Neural cell (in vitro differentiated cells): ENCODE results near the gene DDX41. TPM values are rescaled to one million over a fixed set of nuclear protein-coding genes. Genes with fewer than 3 reads are reported as not detected.

Source experiments
- H2AFZ ChIP-seq: fragments of 200-600, 300-800 bp; sonication (generic), shearing (Covaris generic); 2 replicates; pipeline ENCODE4 v1.6.0; 2014; ENCODE audit warnings: low read depth, mild to moderate bottlenecking, antibody characterized with exemption, low read length, moderate library complexity
- H3F3A ChIP-seq: fragments of 200-600 bp; shearing (Covaris generic); 2 replicates; pipeline ENCODE4 v1.6.1; 2016; ENCODE audit warnings: mild to moderate bottlenecking, moderate library complexity, mixed read lengths, antibody characterized with exemption, low read length; ENCODE audit not compliant: insufficient read depth, poor library complexity, severe bottlenecking
- H3K27ac ChIP-seq: fragments of 200-600, 300-800 bp; sonication (generic), shearing (Covaris generic); 2 replicates; pipeline ENCODE4 v1.5.1; 2014; ENCODE audit warnings: mild to moderate bottlenecking, low read length, moderate library complexity
- H3K27me3 ChIP-seq: fragments of 300-800, 200-600 bp; sonication (generic), shearing (Covaris generic); 2 replicates; pipeline ENCODE4 v1.6.0; 2014; ENCODE audit warnings: mild to moderate bottlenecking, low read depth, low read length, moderate library complexity; ENCODE audit not compliant: insufficient read depth
- H3K36me3 ChIP-seq: fragments of 300-800, 200-600 bp; sonication (generic), shearing (Covaris generic); 2 replicates; pipeline ENCODE4 v1.5.1; 2014; ENCODE audit warnings: mild to moderate bottlenecking, antibody characterized with exemption, low read length, moderate library complexity; ENCODE audit not compliant: insufficient read depth
- H3K4me2 ChIP-seq: fragments of 300-800, 200-600 bp; sonication (generic), shearing (Covaris generic); 2 replicates; pipeline ENCODE4 v1.6.0; 2014; ENCODE audit warnings: mild to moderate bottlenecking, low read length
- H3K4me3 ChIP-seq: fragments of 300-800, 200-600 bp; sonication (generic), shearing (Covaris generic); 2 replicates; pipeline ENCODE4 v1.5.1; 2014; ENCODE audit warnings: mild to moderate bottlenecking, low read length, moderate library complexity
- H3K79me2 ChIP-seq: fragments of 200-600 bp; shearing (Covaris generic); replicated peaks from 2 replicates; pipeline ENCODE4 v1.6.0; 2014; ENCODE audit warnings: mild to moderate bottlenecking, low read length, moderate library complexity; ENCODE audit not compliant: insufficient read depth
- H3K9ac ChIP-seq: fragments of 300-800, 200-600 bp; sonication (generic), shearing (Covaris generic); 2 replicates; pipeline ENCODE4 v1.6.1; 2016; ENCODE audit warnings: mild to moderate bottlenecking, low read length, mixed read lengths
- H3K9me2 ChIP-seq: fragments of 200-600 bp; shearing (Covaris generic); 2 replicates; pipeline ENCODE4 v1.6.1; 2016; ENCODE audit warnings: mild to moderate bottlenecking, low read length, mixed read lengths; ENCODE audit not compliant: insufficient read depth
- H3K9me3 ChIP-seq: fragments of 200-600, 300-800 bp; sonication (generic), shearing (Covaris generic); 2 replicates; pipeline ENCODE4 v1.6.1; 2016; ENCODE audit warnings: mild to moderate bottlenecking, mixed run types, low read length, moderate library complexity, mixed read lengths
- H4K20me1 ChIP-seq: fragments of 200-600 bp; shearing (Covaris generic); 2 replicates; pipeline ENCODE4 v1.6.1; 2016; ENCODE audit warnings: mild to moderate bottlenecking, mixed run types; ENCODE audit not compliant: insufficient read depth
- CTCF ChIP-seq: fragments of 450-650 bp; IDR thresholded peaks from 2 replicates; pipeline ENCODE4 v1.5.1; 2014; ENCODE audit warnings: antibody characterized with exemption, mild to moderate bottlenecking, moderate library complexity; ENCODE audit not compliant: poor library complexity, severe bottlenecking
- EP300 ChIP-seq: fragments of 450-650 bp; conservative IDR thresholded peaks from 2 replicates; pipeline ENCODE4 v1.6.1; 2014; ENCODE audit warnings: antibody characterized with exemption, mild to moderate bottlenecking, moderate library complexity; ENCODE audit not compliant: poor library complexity, severe bottlenecking
- EZH2 ChIP-seq: fragments of 200-600, 300-800 bp; shearing (Covaris generic), sonication (generic); IDR thresholded peaks from 2 replicates; pipeline ENCODE4 v1.6.1; 2014; ENCODE audit warnings: antibody characterized with exemption, low read length, borderline replicate concordance, mild to moderate bottlenecking; ENCODE audit not compliant: insufficient read depth, poor library complexity, severe bottlenecking
- MXI1 ChIP-seq: fragments of 450-650 bp; conservative IDR thresholded peaks from 2 replicates; pipeline ENCODE4 v1.6.1; 2014; ENCODE audit warnings: antibody characterized with exemption, mild to moderate bottlenecking; ENCODE audit not compliant: poor library complexity, severe bottlenecking
- POLR2AphosphoS5 ChIP-seq: IDR thresholded peaks from 2 replicates; pipeline ENCODE4 v1.6.1; 2012
- RAD21 ChIP-seq: fragments of 450-650 bp; conservative IDR thresholded peaks from 2 replicates; pipeline ENCODE4 v1.6.1; 2014; ENCODE audit warnings: antibody characterized with exemption, mild to moderate bottlenecking, moderate library complexity
- REST ChIP-seq: IDR thresholded peaks from 2 replicates; pipeline ENCODE4 v1.6.1; 2012; ENCODE audit warnings: borderline replicate concordance
- SMC3 ChIP-seq: fragments of 450-650 bp; conservative IDR thresholded peaks from 2 replicates; pipeline ENCODE4 v1.6.1; 2014; ENCODE audit warnings: antibody characterized with exemption, mild to moderate bottlenecking, moderate library complexity; ENCODE audit not compliant: poor library complexity
- TAF1 ChIP-seq: IDR thresholded peaks from 2 replicates; pipeline ENCODE4 v1.6.1; 2012; ENCODE audit warnings: low read depth
- polyA plus RNA-seq: library from polyadenylated mRNA; depleted of rRNA; stranded (reverse); fragments of >200 nt; gene quantifications from 2 replicates; pipeline ENCODE4 v1.2.3, GENCODE V29; 2014

The DDX41 gene
- polyA plus RNA-seq, 1 donor from 2014 or later = 113 TPM

GRCh38 chr5:177469750-177470525 lies 46.8 kb downstream of the DDX41 start:
- Histone ChIP-seq H3K36me3 (peaks cover 14% of the 10 kb centered on the region), H3K27me3 (no peaks in the 10 kb centered on the region), H3K9me3 (no peaks in the 10 kb centered on the region), H3K4me3 (peak overlapping the region; percentile 98), H4K20me1 (peaks cover 35% of the 10 kb centered on the region), H3K4me2 (peak overlapping the region; percentile 85), H3K9me2 (no peaks in the 10 kb centered on the region), H3K79me2 (peaks cover 69% of the 10 kb centered on the region), H3F3A (peaks cover 4% of the 10 kb centered on the region), H3K27ac (peak overlapping the region; percentile 92), H2AFZ (no peak overlapping the region), H3K9ac (peak overlapping the region; percentile 98)
- no peak for TF ChIP-seq SMC3
- TF ChIP-seq RAD21 = no peak
- TF ChIP-seq MXI1 = no peak
- no peak for TF ChIP-seq EZH2
- no peak for TF ChIP-seq CTCF
- no peak for TF ChIP-seq EP300
- no peak for TF ChIP-seq POLR2AphosphoS5
- no peak for TF ChIP-seq TAF1
- no peak for TF ChIP-seq REST

- Histone ChIP-seq H3K4me2 (peak overlapping the region; percentile 85), H3K36me3 (peaks cover 14% of the 10 kb centered on the region), H3K79me2 (peaks cover 69% of the 10 kb centered on the region), H2AFZ (no peak overlapping the region), H3K9ac (peak overlapping the region; percentile 98), H3K9me3 (no peaks in the 10 kb centered on the region), H3K4me3 (peak overlapping the region; percentile 98), H3F3A (peaks cover 4% of the 10 kb centered on the region), H3K27me3 (no peaks in the 10 kb centered on the region), H3K27ac (peak overlapping the region; percentile 92), H4K20me1 (peaks cover 35% of the 10 kb centered on the region), H3K9me2 (no peaks in the 10 kb centered on the region)
- no peak for TF ChIP-seq TAF1
- peak; percentile 45 for TF ChIP-seq EP300
- TF ChIP-seq EZH2 = no peak
- peak; percentile 36 for TF ChIP-seq POLR2AphosphoS5
- TF ChIP-seq CTCF = no peak
- no peak for TF ChIP-seq REST
- no peak for TF ChIP-seq RAD21
- peak; percentile 77 for TF ChIP-seq MXI1
- peak; percentile 8 for TF ChIP-seq SMC3
Observed at GRCh38 chr5:177468685-177469628, 47.8 kb downstream of the DDX41 start.
